ENCODE data around the gene TMTC1.

The TMTC1 gene

DNA sequence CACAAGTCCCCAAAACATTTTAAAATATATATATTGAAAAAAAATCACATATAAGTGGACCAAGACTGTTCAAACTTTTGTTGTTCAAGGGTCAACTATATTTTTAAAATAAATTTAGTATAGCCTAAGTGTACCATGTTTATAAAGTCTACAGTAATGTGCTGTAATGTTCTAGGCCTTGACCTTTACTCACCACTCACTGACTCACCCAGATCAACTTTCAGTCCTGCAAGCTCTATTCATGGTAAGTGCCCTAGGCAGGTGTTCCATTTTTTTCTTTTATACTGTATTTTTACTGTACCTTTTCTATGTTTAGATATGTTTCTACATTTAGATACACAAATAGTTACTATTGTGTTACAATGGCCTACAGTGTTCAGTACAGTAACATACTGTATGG lies 23.4 kb upstream of the TMTC1 start:
- no peak for DNase-seq (ENCODE audit: extremely low spot score)
- CTCF ChIA-PET, result no interaction called here
- POLR2A ChIA-PET, result no interaction called here
- TF ChIP-seq, protein P1, sequence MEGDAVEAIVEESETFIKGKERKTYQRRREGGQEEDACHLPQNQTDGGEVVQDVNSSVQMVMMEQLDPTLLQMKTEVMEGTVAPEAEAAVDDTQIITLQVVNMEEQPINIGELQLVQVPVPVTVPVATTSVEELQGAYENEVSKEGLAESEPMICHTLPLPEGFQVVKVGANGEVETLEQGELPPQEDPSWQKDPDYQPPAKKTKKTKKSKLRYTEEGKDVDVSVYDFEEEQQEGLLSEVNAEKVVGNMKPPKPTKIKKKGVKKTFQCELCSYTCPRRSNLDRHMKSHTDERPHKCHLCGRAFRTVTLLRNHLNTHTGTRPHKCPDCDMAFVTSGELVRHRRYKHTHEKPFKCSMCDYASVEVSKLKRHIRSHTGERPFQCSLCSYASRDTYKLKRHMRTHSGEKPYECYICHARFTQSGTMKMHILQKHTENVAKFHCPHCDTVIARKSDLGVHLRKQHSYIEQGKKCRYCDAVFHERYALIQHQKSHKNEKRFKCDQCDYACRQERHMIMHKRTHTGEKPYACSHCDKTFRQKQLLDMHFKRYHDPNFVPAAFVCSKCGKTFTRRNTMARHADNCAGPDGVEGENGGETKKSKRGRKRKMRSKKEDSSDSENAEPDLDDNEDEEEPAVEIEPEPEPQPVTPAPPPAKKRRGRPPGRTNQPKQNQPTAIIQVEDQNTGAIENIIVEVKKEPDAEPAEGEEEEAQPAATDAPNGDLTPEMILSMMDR (IDR thresholded peaks at IDR 0.05; ENCODE audit: control extremely low read depth, extremely low read depth, low read depth, missing control alignments), result no peak

DNA sequence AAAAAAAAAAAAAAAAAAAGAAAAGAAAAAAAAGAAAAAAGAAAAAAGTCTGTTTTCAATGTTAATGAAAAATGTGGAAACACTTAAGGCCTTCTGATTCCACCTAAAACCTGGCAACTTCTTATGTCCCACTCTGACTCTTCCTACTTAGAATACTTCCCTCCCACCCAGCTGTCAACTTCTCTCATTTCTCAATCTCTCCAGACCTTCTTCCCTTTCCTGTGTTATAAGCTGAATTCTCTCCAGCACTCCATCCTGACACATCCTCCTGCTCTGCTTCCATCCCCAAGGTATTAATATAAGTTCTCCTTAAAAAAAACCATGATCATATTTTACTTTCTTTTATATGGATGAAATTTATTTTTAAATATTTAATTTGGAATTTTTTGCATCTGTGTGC lies 20.3 kb upstream of the TMTC1 start:
- DNase-seq (ENCODE audit: extremely low spot score), result no peak
- TF ChIP-seq, protein P1 (IDR thresholded peaks at IDR 0.05; ENCODE audit: control extremely low read depth, extremely low read depth, low read depth, missing control alignments), result no peak
- POLR2A ChIA-PET, result no interaction called here
- CTCF ChIA-PET, result interaction anchor here (1.2 kb wide), 1 partner anchor 22 kb away, joined by 4 read pairs; no protein-coding TSS in a partner anchor

DNA sequence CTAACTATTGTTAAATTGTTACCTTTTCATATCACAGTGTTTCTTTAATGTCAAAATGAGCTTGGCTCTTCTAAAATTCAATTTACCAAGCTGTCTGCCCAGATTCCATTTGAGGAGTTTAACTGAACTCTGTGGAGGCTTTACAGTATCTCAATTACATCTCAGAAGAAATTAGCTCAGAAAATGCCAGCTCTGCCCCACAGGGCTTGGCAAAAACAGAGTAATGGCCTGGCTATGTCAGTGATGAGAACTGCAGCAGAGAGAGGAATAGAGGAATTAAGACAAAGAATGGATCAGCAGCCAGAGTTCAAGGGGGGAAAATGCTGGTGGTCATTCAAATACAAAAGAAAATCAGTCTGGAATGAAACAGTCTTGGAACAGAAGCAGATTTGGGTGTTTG lies 15.8 kb upstream of the TMTC1 start:
- ChIA-PET POLR2A (no interaction called here), CTCF (no interaction called here)
- TF ChIP-seq, protein P1 (IDR thresholded peaks at IDR 0.05; ENCODE audit: control extremely low read depth, extremely low read depth, low read depth, missing control alignments), result no peak
- no peak for DNase-seq (ENCODE audit: extremely low spot score)

DNA sequence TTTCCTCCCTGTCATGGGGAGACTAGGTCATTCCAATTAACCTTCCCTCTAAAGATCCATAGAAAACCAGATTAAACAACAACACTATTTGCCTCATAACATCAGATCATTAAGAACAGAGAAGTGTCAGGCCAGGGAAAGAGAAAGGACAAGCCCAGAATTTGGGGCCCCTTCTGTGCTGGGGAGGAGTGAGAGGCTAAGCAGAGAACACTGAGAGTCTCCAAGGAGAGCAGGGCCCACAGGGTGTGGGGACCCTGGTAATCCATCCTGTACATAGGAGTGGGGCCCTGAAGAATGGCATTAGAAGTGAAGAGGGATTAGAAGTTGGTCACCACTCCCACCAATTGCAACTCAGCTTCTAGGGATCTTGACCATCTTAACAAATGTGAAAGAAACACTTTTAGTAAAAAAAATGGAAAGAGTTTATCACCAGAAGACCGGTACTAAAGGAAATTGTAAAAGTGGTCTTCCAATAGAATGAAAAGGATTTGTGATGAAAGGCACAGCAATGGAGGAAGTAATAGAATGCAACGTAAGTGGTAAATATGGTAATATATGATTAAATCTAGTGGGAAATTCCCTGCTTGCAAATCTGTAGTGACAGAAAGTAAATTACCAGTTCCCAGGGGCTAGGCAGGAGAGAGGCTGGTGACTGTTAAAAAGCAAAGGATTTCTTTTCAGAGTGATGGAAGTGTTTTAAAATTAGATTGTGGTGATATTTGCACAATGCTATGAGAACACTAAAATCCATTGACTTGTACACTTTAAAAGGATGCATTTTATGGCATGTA lies 14.0 kb upstream of the TMTC1 start:
- TF ChIP-seq, protein P1 (IDR thresholded peaks at IDR 0.05; ENCODE audit: control extremely low read depth, extremely low read depth, low read depth, missing control alignments), result no peak
- no peak for DNase-seq (ENCODE audit: extremely low spot score)
- POLR2A ChIA-PET, result no interaction called here
- CTCF ChIA-PET, result no interaction called here

DNA sequence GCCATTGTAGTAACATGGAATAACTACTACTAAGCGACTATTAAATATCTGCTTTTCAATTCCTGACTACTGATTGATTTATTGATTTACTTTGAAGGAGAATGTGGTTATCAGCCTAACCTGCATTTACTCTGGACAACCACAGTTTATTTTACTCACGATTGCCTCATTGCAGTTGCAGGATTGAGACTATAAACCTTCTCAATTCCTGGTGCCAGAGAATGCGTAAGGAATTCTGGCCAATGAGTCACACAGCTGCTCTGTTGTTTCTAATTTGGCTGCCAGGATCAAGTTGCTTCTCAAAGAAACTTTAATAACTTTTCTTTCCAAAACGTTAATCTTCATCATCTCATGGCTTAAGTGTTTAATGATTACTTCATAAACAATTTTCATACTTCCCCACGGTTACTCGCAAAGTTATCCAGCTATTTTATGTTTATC lies 13.1 kb upstream of the TMTC1 start:
- TF ChIP-seq, protein P1 (IDR thresholded peaks at IDR 0.05; ENCODE audit: control extremely low read depth, extremely low read depth, low read depth, missing control alignments), result no peak
- ChIA-PET CTCF (no interaction called here), POLR2A (interaction anchor here (0.7 kb wide), 1 partner anchor 199 kb away, joined by 3 read pairs; no protein-coding TSS in a partner anchor)
- no peak for DNase-seq (ENCODE audit: extremely low spot score)

DNA sequence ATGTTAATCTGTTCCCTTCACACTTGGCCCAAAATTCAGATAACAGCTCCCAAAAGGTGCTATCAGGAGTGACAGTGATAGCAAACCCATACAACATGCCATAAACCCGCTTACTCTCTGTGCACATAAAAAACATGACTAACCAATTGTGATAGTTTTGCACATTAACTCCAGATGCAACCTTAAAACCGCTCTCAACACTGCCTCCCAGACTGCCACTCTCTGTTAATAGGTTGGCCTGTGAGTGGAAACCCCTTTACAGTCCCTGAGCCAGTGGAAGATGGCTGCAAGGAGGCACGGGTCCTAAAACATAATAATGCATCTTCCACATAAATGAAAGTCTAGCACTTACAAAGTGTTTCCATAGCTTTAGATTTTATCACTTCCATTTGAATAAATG lies 12.0 kb upstream of the TMTC1 start:
- DNase-seq (ENCODE audit: extremely low spot score), result no peak
- ChIA-PET POLR2A (no interaction called here), CTCF (no interaction called here)
- TF ChIP-seq, protein P1 (IDR thresholded peaks at IDR 0.05; ENCODE audit: control extremely low read depth, extremely low read depth, low read depth, missing control alignments), result no peak
